Measurements from ENCODE around the gene CIP2A. TPM values are rescaled to one million over a fixed set of nuclear protein-coding genes. Genes with fewer than 3 reads are reported as not detected.

The CIP2A gene
- total RNA-seq, 1 donor from 2014 or later, result 1.6 TPM

DNA sequence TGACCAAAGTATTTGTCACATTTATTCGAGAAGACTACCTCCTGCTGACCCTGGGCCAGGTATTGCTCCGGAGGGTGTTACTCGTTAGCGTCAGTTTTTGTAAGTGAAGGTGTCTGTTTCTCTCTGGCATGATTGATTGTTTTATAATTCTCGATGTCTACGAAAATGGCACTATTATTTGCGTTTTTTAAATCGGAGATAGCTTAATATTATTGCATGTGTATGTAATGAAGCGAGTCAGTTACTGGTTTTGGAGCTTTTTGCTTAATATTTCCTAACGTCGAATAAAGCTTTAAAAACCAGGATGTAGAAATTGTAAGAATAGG, 723 bp upstream of the CIP2A start:
- intact Hi-C loops (cut with micrococcal nuclease), result no loop called here
- no peaks in the 10 kb centered on the region for H3K36me3 ChIP-seq
- peak overlapping the region; percentile 95 for H3K27ac ChIP-seq (replicated peaks)
- H3K9me3 ChIP-seq (replicated peaks), result no peaks in the 10 kb centered on the region
- H3K27me3 ChIP-seq (ENCODE audit: low read depth), result no peaks in the 10 kb centered on the region
- H3K4me1 ChIP-seq, result peaks cover 43% of the 10 kb centered on the region
- DNase-seq, result no peak
- TF ChIP-seq, protein P1, sequence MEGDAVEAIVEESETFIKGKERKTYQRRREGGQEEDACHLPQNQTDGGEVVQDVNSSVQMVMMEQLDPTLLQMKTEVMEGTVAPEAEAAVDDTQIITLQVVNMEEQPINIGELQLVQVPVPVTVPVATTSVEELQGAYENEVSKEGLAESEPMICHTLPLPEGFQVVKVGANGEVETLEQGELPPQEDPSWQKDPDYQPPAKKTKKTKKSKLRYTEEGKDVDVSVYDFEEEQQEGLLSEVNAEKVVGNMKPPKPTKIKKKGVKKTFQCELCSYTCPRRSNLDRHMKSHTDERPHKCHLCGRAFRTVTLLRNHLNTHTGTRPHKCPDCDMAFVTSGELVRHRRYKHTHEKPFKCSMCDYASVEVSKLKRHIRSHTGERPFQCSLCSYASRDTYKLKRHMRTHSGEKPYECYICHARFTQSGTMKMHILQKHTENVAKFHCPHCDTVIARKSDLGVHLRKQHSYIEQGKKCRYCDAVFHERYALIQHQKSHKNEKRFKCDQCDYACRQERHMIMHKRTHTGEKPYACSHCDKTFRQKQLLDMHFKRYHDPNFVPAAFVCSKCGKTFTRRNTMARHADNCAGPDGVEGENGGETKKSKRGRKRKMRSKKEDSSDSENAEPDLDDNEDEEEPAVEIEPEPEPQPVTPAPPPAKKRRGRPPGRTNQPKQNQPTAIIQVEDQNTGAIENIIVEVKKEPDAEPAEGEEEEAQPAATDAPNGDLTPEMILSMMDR (IDR thresholded peaks at IDR 0.05; ENCODE audit: borderline replicate concordance), result no peak
- peak overlapping the region; percentile 90 for H3K4me3 ChIP-seq

DNA sequence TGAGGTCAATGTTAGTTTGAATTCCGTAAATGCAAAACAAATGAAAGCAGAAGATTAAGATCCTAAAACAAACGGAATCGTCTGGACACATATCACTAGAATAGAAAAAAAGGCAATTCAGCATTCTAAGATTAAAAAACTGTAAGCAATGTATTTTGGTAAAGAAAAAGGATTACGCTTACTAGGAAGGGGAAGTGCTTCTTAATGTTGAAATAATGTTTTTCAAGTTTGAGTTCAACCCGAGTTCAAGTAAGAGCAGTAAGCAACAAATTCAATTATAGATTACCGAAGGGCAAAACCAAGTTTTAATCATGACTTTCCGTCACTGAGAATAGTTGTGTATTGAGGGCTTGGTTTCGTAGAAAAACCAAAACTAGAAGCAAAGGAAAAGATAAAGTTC, 637 bp downstream of the CIP2A start:
- TF ChIP-seq, protein P1 (IDR thresholded peaks at IDR 0.05; ENCODE audit: borderline replicate concordance), result no peak
- Histone ChIP-seq H3K4me1 (peaks cover 43% of the 10 kb centered on the region), H3K27ac (replicated peaks) (peak overlapping the region; percentile 95), H3K27me3 (ENCODE audit: low read depth) (no peaks in the 10 kb centered on the region), H3K36me3 (no peaks in the 10 kb centered on the region), H3K4me3 (peak overlapping the region; percentile 90), H3K9me3 (replicated peaks) (no peaks in the 10 kb centered on the region)
- no peak for DNase-seq
- intact Hi-C loops (cut with micrococcal nuclease), result no loop called here

- TF ChIP-seq, protein P1 (IDR thresholded peaks at IDR 0.05; ENCODE audit: borderline replicate concordance), result no peak
- Histone ChIP-seq H3K4me3 (no peak overlapping the region), H3K4me1 (no peaks in the 10 kb centered on the region), H3K9me3 (replicated peaks) (no peaks in the 10 kb centered on the region), H3K27me3 (ENCODE audit: low read depth) (no peaks in the 10 kb centered on the region), H3K27ac (replicated peaks) (no peak overlapping the region), H3K36me3 (peaks cover 4% of the 10 kb centered on the region)
- intact Hi-C loops (cut with micrococcal nuclease), result no loop called here
- DNase-seq, result no peak
These were observed 11.2 kb downstream of the CIP2A start for GRCh38 chr3:108578064-108578463.

DNA sequence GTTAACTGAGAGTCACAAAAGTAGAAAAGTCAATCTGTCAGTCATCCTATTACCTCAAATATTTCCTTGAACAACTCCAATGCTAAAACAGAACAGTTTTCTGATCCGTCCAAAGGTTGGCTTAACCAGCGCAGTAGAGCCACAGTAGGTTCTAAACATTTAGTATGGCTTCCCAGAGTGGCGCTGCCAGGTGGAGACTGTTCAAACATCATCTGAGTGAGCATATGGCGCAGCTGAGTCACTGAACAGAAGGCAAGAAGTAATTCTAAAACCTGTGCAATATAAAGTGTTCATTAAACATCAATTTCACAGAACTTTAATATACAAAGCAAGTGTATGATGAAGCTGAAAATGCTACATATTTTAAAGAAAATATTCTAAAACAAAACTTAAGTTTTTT, 19.9 kb downstream of the CIP2A start:
- H3K36me3 ChIP-seq, result peaks cover under 1% of the 10 kb centered on the region
- H3K9me3 ChIP-seq (replicated peaks), result no peaks in the 10 kb centered on the region
- H3K27me3 ChIP-seq (ENCODE audit: low read depth), result no peaks in the 10 kb centered on the region
- TF ChIP-seq, protein P1 (IDR thresholded peaks at IDR 0.05; ENCODE audit: borderline replicate concordance), result no peak
- no peak for DNase-seq
- no peak overlapping the region for H3K27ac ChIP-seq (replicated peaks)
- H3K4me3 ChIP-seq, result no peak overlapping the region
- intact Hi-C loops (cut with micrococcal nuclease), result no loop called here
- no peaks in the 10 kb centered on the region for H3K4me1 ChIP-seq

DNA sequence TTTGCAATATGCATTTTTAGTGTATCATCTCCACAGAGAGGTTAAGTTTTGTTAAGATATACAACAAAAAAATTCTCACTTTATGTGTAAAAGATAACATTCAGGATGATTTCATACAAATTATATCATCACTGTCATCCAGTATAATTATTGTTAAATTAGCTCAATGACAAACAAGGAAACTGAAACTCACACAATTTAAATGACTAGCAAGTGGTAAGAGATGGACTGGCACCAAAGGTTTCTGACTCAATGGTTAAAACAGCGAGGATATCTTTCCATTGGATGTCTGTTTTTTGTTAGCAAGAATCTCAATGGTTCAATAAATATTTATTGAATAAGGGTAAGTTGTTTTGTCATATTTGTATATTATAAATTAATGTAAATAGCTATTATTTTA, 22.6 kb downstream of the CIP2A start:
- intact Hi-C loops (cut with micrococcal nuclease), result no loop called here
- TF ChIP-seq, protein P1 (IDR thresholded peaks at IDR 0.05; ENCODE audit: borderline replicate concordance), result no peak
- Histone ChIP-seq H3K27ac (replicated peaks) (no peak overlapping the region), H3K4me3 (no peak overlapping the region), H3K4me1 (no peaks in the 10 kb centered on the region), H3K27me3 (ENCODE audit: low read depth) (no peaks in the 10 kb centered on the region), H3K36me3 (no peaks in the 10 kb centered on the region), H3K9me3 (replicated peaks) (no peaks in the 10 kb centered on the region)
- no peak for DNase-seq

DNA sequence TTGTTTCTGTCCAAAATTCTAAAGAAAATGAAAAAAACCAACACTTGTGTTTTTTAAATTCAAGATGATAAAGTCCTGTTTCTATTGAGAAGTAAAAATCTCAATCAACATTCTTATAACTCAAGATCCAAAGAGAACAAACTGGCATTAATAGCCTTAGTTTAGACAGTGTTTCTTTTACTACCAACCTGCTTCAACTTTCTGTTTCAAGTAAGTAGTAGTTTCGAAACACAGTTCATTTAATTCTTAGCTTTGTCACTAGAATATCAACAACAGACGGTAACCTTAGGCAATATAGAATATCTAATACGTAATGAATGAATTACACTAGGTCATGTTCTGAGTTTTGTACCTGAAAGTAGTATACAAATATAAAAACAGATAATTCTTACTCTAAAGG, 23.7 kb downstream of the CIP2A start:
- TF ChIP-seq, protein P1 (IDR thresholded peaks at IDR 0.05; ENCODE audit: borderline replicate concordance), result no peak
- intact Hi-C loops (cut with micrococcal nuclease), result no loop called here
- no peaks in the 10 kb centered on the region for H3K36me3 ChIP-seq
- no peaks in the 10 kb centered on the region for H3K9me3 ChIP-seq (replicated peaks)
- no peaks in the 10 kb centered on the region for H3K27me3 ChIP-seq (ENCODE audit: low read depth)
- DNase-seq, result no peak
- no peaks in the 10 kb centered on the region for H3K4me1 ChIP-seq
- H3K27ac ChIP-seq (replicated peaks), result no peak overlapping the region
- no peak overlapping the region for H3K4me3 ChIP-seq
